ENCODE results near the gene PIP5KL1. TPM values are rescaled to one million over a fixed set of nuclear protein-coding genes. Genes with fewer than 3 reads are reported as not detected.
A peak's percentile ranks its signal among the peaks of the same experiment; 100 is the strongest.

Gene PIP5KL1, protein sequence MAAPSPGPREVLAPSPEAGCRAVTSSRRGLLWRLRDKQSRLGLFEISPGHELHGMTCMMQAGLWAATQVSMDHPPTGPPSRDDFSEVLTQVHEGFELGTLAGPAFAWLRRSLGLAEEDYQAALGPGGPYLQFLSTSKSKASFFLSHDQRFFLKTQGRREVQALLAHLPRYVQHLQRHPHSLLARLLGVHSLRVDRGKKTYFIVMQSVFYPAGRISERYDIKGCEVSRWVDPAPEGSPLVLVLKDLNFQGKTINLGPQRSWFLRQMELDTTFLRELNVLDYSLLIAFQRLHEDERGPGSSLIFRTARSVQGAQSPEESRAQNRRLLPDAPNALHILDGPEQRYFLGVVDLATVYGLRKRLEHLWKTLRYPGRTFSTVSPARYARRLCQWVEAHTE
- total RNA-seq = 1 to 10 TPM in 3 of 4 donors, under 1 TPM in 1; 0.82 to 3.0 (median 1.3) TPM

GRCh38 chr9:127930231-127931091, at the start of gene PIP5KL1:
PIP5KL1 (minus strand) TSS chr9:127930777; CDS start chr9:127930752, 25 bp downstream.
- DNase-seq (ENCODE audit: low spot score) (peak; percentile 70), ATAC-seq (ENCODE audit: low FRiP score) (peak; percentile 70)
- TF ChIP-seq, protein P1, sequence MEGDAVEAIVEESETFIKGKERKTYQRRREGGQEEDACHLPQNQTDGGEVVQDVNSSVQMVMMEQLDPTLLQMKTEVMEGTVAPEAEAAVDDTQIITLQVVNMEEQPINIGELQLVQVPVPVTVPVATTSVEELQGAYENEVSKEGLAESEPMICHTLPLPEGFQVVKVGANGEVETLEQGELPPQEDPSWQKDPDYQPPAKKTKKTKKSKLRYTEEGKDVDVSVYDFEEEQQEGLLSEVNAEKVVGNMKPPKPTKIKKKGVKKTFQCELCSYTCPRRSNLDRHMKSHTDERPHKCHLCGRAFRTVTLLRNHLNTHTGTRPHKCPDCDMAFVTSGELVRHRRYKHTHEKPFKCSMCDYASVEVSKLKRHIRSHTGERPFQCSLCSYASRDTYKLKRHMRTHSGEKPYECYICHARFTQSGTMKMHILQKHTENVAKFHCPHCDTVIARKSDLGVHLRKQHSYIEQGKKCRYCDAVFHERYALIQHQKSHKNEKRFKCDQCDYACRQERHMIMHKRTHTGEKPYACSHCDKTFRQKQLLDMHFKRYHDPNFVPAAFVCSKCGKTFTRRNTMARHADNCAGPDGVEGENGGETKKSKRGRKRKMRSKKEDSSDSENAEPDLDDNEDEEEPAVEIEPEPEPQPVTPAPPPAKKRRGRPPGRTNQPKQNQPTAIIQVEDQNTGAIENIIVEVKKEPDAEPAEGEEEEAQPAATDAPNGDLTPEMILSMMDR (IDR thresholded peaks at IDR 0.05) = no peak

DNA sequence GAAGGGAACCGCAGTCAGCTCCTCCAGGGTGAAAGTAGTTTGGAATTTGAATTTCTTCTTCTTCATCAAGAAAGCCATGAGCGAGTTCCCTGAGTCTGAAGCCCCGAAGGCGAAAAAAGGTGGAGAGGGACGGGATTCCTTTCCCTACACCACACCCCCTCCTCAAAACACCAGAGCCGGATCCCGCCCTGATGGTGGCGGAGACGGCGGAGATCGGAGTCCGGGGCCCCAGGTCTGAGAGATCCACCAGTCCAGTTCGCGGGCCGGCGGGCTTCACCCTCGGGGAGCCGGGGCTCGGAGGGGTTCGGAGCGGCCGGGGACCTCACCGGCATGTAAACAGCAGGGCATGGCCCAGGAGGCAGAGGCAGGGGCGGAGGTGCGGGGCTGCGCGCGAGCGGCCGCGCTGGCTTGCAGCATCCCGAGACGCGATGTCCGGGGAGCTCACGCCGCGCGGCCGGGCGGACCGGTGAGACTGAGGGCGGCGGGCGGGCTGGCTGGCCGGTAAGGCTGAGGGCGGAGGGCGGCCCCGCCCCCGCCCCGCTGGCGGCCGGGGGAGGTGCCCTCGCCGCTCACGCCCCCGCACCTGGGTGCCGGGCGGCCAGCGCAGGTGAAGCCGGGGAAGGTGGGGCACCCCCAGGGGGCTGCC, 49.6 kb upstream of the PIP5KL1 start:
- no peak for DNase-seq (ENCODE audit: low spot score)
- TF ChIP-seq, protein P1 (IDR thresholded peaks at IDR 0.05) = no peak
- peak; percentile 32 for ATAC-seq (ENCODE audit: low FRiP score)

GRCh38 chr9:127979333-127980059, 48.9 kb upstream of the PIP5KL1 start:
- ATAC-seq (ENCODE audit: low FRiP score) = no peak

GRCh38 chr9:127979015-127979332, 48.4 kb upstream of the PIP5KL1 start:
- ATAC-seq (ENCODE audit: low FRiP score) (no peak), DNase-seq (ENCODE audit: low spot score) (no peak)
- TF ChIP-seq, protein P1 (IDR thresholded peaks at IDR 0.05) = no peak

More at GRCh38 chr9:127979333-127980059, 48.9 kb upstream of the PIP5KL1 start:
- TF ChIP-seq, protein P1 (IDR thresholded peaks at IDR 0.05) = no peak
- DNase-seq (ENCODE audit: low spot score) = no peak

GRCh38 chr9:127977884-127978647, 47.5 kb upstream of the PIP5KL1 start:
- ATAC-seq (ENCODE audit: low FRiP score) (peak; percentile 28), DNase-seq (ENCODE audit: low spot score) (no peak)
- TF ChIP-seq, protein P1 (IDR thresholded peaks at IDR 0.05) = no peak
